Measurements from ENCODE around the gene NFATC4. TPM values are rescaled to one million over a fixed set of nuclear protein-coding genes. Genes with fewer than 3 reads are reported as not detected.
"Not testable (repeated sequence)": the region's sequence is repeated elsewhere in the genome, so short reads cannot be mapped to it uniquely, and the experiment has no call there.

The NFATC4 gene
- total and polyA plus RNA-seq, 7 donors: 10.4 to 120 (median 45.1) TPM

- WGBS, 2 donors: 75 to 87% methylated on average over 1 of the region's 1 CpG
- Histone ChIP-seq H3K9me3 (no peaks in the 10 kb centered on the region), H3K4me1 (peaks cover 0 to 53% (median 32%) of the 10 kb centered on the region in 4 donors), H3K4me3 (no peak overlapping the region), H3K36me3 (peaks cover 15 to 61% (median 25%) of the 10 kb centered on the region in 4 donors), H3K27ac (peak overlapping the region in 2 of 4 donors; percentile 12 to 99), H3K27me3 (no peaks in the 10 kb centered on the region)
- no peak for DNase-seq
- intact Hi-C loops (cut with DNase I): no loop called here
- TF ChIP-seq EP300 (IDR thresholded peaks at IDR 0.05) (no peak), POLR2AphosphoS5 (IDR thresholded peaks at IDR 0.05) (no peak), POLR2A (IDR thresholded peaks at IDR 0.05) (no peak)
- TF ChIP-seq, protein P1, sequence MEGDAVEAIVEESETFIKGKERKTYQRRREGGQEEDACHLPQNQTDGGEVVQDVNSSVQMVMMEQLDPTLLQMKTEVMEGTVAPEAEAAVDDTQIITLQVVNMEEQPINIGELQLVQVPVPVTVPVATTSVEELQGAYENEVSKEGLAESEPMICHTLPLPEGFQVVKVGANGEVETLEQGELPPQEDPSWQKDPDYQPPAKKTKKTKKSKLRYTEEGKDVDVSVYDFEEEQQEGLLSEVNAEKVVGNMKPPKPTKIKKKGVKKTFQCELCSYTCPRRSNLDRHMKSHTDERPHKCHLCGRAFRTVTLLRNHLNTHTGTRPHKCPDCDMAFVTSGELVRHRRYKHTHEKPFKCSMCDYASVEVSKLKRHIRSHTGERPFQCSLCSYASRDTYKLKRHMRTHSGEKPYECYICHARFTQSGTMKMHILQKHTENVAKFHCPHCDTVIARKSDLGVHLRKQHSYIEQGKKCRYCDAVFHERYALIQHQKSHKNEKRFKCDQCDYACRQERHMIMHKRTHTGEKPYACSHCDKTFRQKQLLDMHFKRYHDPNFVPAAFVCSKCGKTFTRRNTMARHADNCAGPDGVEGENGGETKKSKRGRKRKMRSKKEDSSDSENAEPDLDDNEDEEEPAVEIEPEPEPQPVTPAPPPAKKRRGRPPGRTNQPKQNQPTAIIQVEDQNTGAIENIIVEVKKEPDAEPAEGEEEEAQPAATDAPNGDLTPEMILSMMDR (IDR thresholded peaks at IDR 0.05): no peak
These were observed 2.8 kb downstream of the NFATC4 start for GRCh38 chr14:24370748-24371147.

DNA sequence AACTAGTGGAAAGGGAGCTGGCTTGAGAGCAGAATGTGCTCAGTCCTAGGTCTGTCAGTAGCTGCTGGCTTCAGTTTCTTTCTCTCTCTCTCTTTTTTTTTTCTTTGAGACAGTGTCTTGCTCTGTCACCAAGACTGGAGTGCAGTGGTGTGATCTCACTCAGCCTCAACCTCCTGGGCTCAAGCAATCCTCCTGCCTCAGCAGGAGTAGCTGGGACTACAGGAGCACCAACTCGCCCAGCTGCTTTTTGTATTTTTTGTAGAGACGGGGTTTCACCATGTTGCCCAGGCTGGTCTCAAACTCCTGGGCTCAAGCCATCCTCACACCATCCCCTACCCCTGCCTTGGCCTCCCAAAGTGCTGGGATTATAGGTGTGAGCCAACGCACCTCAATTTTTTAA, 3.6 kb downstream of the NFATC4 start:
- H3K27me3 ChIP-seq; DNase-seq; intact Hi-C loops (cut with DNase I); H3K4me3 ChIP-seq; H3K27ac ChIP-seq; H3K9me3 ChIP-seq: not testable (repeated sequence)
- Histone ChIP-seq H3K4me1 (peaks cover 0 to 53% (median 27%) of the 10 kb centered on the region in 4 donors), H3K36me3 (peaks cover 15 to 69% (median 26%) of the 10 kb centered on the region in 4 donors)
- 87 to 93% methylated on average over 3 of the region's 3 CpGs for WGBS, 2 donors

DNA sequence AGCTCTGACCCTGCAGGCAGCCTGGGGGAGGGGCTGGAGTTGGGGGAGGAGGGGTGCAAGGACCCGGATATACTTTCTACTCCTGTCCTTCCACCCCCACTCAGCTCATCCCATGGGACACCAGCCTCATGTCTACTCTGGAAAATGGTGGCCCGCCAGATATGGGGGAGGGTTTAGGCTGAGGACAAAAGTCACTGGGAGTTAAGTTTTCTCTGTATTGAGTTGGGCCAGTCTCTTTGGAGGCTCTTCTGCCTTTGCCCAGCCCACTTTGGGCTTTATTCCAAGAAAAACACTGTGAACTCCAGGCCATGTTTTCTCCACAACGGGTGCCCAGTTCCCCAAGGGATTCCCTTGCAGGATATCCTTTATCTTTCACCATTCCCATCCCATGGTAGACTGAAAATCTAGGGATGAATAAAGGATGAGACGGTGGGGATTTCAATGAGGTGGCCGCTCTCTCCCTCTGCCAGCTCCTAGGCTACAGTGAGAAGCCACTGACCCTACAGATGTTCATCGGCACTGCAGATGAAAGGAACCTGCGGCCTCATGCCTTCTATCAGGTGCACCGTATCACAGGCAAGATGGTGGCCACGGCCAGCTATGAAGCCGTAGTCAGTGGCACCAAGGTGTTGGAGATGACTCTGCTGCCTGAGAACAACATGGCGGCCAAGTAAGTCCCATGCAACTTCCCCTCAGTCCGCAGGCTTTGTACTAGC, 4.9 kb downstream of the NFATC4 start:
- Histone ChIP-seq H3K4me3 (no peak overlapping the region), H3K4me1 (peaks cover 0 to 54% (median 25%) of the 10 kb centered on the region in 4 donors), H3K27me3 (no peaks in the 10 kb centered on the region), H3K27ac (peak overlapping the region in 1 of 4 donors; percentile 29), H3K9me3 (no peaks in the 10 kb centered on the region), H3K36me3 (peaks cover 15 to 74% (median 27%) of the 10 kb centered on the region in 4 donors)
- intact Hi-C loops (cut with DNase I): no loop called here
- TF ChIP-seq EP300 (IDR thresholded peaks at IDR 0.05): no peak
- TF ChIP-seq, protein P1 (IDR thresholded peaks at IDR 0.05): no peak
- TF ChIP-seq POLR2AphosphoS5 (IDR thresholded peaks at IDR 0.05): no peak
- no peak for TF ChIP-seq POLR2A (IDR thresholded peaks at IDR 0.05)
- DNase-seq: no peak
- 87 to 89% methylated on average over 12 of the region's 12 CpGs for WGBS, 2 donors

DNA sequence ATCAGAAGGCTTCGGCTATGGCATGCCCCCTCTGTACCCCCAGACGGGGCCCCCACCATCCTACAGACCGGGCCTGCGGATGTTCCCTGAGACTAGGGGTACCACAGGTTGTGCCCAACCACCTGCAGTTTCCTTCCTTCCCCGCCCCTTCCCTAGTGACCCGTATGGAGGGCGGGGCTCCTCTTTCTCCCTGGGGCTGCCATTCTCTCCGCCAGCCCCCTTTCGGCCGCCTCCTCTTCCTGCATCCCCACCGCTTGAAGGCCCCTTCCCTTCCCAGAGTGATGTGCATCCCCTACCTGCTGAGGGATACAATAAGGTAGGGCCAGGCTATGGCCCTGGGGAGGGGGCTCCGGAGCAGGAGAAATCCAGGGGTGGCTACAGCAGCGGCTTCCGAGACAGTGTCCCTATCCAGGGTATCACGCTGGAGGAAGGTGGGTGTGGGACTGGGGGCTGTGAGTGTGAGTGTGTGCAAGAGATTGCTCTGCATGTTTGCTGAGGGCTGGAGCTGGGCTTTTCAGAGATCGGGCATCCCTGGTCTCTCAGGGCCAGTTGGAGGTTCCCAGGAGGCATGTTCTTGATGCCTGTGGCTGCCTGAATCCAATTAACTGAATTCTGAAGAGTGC, 8.6 kb downstream of the NFATC4 start:
- peaks cover 15 to 55% (median 27%) of the 10 kb centered on the region in 4 donors for H3K36me3 ChIP-seq
- intact Hi-C loops (cut with DNase I): no loop called here
- no peak for TF ChIP-seq EP300 (IDR thresholded peaks at IDR 0.05)
- TF ChIP-seq, protein P1 (IDR thresholded peaks at IDR 0.05): no peak
- no peak for TF ChIP-seq POLR2AphosphoS5 (IDR thresholded peaks at IDR 0.05)
- TF ChIP-seq POLR2A (IDR thresholded peaks at IDR 0.05): no peak

GRCh38 chr14:24377126-24377525, 9.1 kb downstream of the NFATC4 start:
- Histone ChIP-seq H3K27ac (peak overlapping the region in 1 of 4 donors; percentile 8), H3K36me3 (peaks cover 15 to 49% (median 27%) of the 10 kb centered on the region in 4 donors), H3K4me1 (peaks cover 0 to 19% (median 9%) of the 10 kb centered on the region in 4 donors), H3K9me3 (no peaks in the 10 kb centered on the region), H3K27me3 (no peaks in the 10 kb centered on the region), H3K4me3 (no peak overlapping the region)
- TF ChIP-seq, protein P1 (IDR thresholded peaks at IDR 0.05): no peak
- TF ChIP-seq EP300 (IDR thresholded peaks at IDR 0.05) (no peak), POLR2AphosphoS5 (IDR thresholded peaks at IDR 0.05) (no peak), POLR2A (IDR thresholded peaks at IDR 0.05) (no peak)
- 83 to 92% methylated on average over 7 of the region's 7 CpGs for whole genome bisulfite sequencing, 2 donors
- no peak for DNase-seq
- intact Hi-C loops (cut with DNase I): no loop called here

More for the DNA sequence above, 8.6 kb downstream of the NFATC4 start:
- WGBS, 2 donors: 82 to 86% methylated on average over 16 of the region's 16 CpGs
- Histone ChIP-seq H3K9me3 (no peaks in the 10 kb centered on the region), H3K27me3 (no peaks in the 10 kb centered on the region), H3K4me1 (peaks cover 0 to 25% (median 11%) of the 10 kb centered on the region in 4 donors), H3K27ac (no peak overlapping the region), H3K4me3 (no peak overlapping the region)
- no peak for DNase-seq

Data from sigmoid colon (tissue), 7 donors.